ENCODE measurements around the gene TMEM190. TPM values are rescaled to one million over a fixed set of nuclear protein-coding genes. Genes with fewer than 3 reads are reported as not detected.

TMEM190 gene
- total and polyA plus RNA-seq, 9 of the 15 experiments (the other 6 are each of a cell fraction or from before 2014, with no cell fraction given): not detected

DNA sequence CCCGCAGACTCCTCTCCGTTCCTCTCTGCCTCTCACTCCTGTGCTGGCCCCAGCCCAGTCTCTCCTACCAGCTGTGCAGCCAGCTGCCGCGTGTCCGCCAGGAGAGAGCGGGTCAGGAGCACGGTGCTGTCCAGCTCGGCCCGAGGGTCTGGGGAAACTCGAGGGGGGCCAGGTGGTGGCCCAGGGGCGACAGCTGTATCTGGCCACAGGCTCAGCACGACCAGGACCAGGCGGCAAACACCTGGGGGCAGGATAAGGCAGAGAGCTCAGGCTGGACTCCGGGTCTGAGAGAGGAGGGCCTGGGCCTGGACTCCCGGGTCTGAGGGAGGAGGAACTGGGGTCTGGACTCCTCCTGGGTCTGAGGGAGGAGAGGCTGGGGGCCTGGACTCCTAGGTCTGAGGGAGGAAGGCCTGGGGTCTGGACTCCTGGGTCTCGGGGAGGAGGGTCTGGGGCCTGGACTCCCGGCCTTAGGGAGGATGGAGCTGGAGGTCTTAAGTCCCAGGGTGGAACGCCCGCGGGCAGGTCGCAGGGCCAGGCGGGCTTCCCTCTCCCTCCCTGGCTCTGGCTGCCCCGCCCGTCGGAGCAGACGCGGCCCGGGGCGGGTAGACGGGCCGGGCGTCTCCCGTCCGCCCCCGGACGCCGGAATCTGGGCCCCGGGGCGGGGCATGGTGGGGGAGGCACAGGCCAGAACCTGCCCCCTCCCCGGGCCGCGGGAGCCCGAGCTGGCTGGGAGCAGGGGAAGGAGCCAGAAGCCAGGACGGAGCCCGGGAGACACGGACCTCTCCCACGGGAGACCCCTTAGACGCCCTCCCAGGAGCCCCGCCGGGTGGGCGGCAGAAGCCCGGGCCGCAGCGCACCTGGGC is 7.7 kb upstream of the TMEM190 start (continued):
- TF ChIP-seq, protein P1, sequence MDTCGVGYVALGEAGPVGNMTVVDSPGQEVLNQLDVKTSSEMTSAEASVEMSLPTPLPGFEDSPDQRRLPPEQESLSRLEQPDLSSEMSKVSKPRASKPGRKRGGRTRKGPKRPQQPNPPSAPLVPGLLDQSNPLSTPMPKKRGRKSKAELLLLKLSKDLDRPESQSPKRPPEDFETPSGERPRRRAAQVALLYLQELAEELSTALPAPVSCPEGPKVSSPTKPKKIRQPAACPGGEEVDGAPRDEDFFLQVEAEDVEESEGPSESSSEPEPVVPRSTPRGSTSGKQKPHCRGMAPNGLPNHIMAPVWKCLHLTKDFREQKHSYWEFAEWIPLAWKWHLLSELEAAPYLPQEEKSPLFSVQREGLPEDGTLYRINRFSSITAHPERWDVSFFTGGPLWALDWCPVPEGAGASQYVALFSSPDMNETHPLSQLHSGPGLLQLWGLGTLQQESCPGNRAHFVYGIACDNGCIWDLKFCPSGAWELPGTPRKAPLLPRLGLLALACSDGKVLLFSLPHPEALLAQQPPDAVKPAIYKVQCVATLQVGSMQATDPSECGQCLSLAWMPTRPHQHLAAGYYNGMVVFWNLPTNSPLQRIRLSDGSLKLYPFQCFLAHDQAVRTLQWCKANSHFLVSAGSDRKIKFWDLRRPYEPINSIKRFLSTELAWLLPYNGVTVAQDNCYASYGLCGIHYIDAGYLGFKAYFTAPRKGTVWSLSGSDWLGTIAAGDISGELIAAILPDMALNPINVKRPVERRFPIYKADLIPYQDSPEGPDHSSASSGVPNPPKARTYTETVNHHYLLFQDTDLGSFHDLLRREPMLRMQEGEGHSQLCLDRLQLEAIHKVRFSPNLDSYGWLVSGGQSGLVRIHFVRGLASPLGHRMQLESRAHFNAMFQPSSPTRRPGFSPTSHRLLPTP (IDR thresholded peaks at IDR 0.05; ENCODE audit: borderline replicate concordance, extremely low read depth, insufficient read length): no peak
- TF ChIP-seq FOXA1 (IDR thresholded peaks at IDR 0.05; ENCODE audit: borderline replicate concordance) (no peak), NCOA1 (IDR thresholded peaks at IDR 0.05; ENCODE audit: low read depth) (no peak), CCNT2 (IDR thresholded peaks at IDR 0.05; ENCODE audit: borderline replicate concordance, extremely low read depth, insufficient read length, low read depth, low read length) (peak; percentile 57)
- TF ChIP-seq, protein P2, sequence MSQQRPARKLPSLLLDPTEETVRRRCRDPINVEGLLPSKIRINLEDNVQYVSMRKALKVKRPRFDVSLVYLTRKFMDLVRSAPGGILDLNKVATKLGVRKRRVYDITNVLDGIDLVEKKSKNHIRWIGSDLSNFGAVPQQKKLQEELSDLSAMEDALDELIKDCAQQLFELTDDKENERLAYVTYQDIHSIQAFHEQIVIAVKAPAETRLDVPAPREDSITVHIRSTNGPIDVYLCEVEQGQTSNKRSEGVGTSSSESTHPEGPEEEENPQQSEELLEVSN (IDR thresholded peaks at IDR 0.05; ENCODE audit: borderline replicate concordance in 1 of 2, extremely low read depth in 1 of 2, insufficient read depth in 1 of 2, insufficient read length in 1 of 2, low read depth in 1 of 2, low read length in 1 of 2, poor library complexity in 1 of 2, severe bottlenecking in 1 of 2): peak in 1 of 2 experiments; percentile 18
- TF ChIP-seq, protein P3, sequence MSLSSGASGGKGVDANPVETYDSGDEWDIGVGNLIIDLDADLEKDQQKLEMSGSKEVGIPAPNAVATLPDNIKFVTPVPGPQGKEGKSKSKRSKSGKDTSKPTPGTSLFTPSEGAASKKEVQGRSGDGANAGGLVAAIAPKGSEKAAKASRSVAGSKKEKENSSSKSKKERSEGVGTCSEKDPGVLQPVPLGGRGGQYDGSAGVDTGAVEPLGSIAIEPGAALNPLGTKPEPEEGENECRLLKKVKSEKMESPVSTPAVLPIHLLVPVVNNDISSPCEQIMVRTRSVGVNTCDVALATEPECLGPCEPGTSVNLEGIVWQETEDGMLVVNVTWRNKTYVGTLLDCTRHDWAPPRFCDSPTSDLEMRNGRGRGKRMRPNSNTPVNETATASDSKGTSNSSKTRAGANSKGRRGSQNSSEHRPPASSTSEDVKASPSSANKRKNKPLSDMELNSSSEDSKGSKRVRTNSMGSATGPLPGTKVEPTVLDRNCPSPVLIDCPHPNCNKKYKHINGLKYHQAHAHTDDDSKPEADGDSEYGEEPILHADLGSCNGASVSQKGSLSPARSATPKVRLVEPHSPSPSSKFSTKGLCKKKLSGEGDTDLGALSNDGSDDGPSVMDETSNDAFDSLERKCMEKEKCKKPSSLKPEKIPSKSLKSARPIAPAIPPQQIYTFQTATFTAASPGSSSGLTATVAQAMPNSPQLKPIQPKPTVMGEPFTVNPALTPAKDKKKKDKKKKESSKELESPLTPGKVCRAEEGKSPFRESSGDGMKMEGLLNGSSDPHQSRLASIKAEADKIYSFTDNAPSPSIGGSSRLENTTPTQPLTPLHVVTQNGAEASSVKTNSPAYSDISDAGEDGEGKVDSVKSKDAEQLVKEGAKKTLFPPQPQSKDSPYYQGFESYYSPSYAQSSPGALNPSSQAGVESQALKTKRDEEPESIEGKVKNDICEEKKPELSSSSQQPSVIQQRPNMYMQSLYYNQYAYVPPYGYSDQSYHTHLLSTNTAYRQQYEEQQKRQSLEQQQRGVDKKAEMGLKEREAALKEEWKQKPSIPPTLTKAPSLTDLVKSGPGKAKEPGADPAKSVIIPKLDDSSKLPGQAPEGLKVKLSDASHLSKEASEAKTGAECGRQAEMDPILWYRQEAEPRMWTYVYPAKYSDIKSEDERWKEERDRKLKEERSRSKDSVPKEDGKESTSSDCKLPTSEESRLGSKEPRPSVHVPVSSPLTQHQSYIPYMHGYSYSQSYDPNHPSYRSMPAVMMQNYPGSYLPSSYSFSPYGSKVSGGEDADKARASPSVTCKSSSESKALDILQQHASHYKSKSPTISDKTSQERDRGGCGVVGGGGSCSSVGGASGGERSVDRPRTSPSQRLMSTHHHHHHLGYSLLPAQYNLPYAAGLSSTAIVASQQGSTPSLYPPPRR (CRISPR knock-in tag; IDR thresholded peaks at IDR 0.05; ENCODE audit: borderline replicate concordance): no peak
- TF ChIP-seq, protein P4, sequence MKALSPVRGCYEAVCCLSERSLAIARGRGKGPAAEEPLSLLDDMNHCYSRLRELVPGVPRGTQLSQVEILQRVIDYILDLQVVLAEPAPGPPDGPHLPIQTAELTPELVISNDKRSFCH (CRISPR knock-in tag; IDR thresholded peaks at IDR 0.05): no peak
- TF ChIP-seq, protein P4 (tag; IDR thresholded peaks at IDR 0.05): no peak

Data from K562 (cell line).